Stimulated activated CD8-positive, alpha-beta memory T cell treated with anti-CD3 and anti-CD28 coated beads, Interleukin-2, amount 100 ng/mL, for 48 hours (primary cell): ENCODE measurements around the gene C15orf62.
A peak's percentile ranks its signal among the peaks of the same experiment; 100 is the strongest.

Experiments
- DNase-seq, 2 donors: peaks; one replicate each; pipeline ENCODE4 v3.0.0-alpha.2; 2020; ENCODE audit warnings: low read depth in 2 of 2

C15orf62 gene, protein sequence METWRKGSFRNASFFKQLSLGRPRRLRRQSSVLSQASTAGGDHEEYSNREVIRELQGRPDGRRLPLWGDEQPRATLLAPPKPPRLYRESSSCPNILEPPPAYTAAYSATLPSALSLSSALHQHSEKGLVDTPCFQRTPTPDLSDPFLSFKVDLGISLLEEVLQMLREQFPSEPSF

DNA sequence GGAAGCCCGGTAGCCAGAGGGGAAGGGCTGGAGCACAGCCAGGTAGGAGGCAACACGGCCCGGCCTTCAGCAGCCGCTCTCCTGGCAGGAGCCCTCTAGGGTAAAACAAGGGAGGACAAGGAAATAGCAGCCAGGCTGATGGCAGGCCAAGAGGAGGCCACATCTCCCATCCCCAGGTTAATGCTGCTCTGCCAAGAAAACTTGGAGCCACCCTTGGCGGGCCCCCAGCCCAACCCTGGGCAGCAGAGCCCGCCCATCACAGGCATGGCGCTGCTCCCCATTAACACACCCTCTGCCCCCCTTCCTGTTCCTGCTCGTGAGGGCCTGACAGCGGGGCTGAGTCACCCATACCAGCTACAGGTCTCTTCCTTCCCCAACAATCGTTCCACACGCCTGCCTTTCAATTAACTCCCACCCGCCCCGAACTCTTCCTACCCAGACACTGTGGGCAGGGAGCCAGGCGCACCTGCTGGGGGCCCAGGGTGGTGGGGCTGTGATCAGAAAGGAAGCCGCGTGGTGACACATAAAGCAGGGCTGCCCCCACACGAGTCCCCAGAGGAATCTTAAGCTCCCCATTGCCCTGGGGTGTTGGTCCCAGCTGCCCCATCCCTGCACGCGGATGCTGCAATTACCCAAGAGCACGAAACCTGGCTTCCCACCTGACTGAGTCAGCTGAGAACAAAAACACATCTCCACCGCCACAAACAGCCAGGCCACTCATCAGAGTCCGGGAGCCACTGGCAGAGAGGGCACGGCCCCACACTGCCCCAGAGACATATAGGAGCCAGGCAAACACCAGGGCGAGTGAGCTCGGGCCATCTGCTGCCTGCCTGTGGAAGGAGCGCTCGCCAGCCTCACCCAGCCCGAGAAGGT lies at the start of gene C15orf62:
Gene C15orf62 (plus strand): TSS at position 707 of the 873 bp plus-strand sequence. CDS start 516 bp downstream, outside the sequence.
- peak in 1 of 2 donors; percentile 49 for DNase-seq

DNA sequence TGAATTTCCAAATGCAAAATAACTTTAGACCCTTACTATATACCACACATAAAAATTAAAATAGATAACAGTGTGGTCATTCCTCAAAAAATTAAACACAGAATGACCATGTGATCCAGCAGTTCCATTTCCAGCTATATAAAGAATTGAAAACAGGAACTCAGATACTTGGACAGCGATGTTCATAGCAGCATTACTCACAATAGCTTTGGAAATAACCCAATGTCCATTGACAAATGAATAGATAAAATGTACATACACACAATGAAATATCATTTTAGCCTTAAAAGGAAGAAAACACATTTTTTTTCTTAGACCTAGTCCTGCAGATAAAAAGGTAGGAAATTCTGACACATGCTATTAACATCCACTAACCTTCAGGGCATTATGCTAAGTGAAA lies 48.1 kb upstream of the C15orf62 start:
- no peak for DNase-seq

DNA sequence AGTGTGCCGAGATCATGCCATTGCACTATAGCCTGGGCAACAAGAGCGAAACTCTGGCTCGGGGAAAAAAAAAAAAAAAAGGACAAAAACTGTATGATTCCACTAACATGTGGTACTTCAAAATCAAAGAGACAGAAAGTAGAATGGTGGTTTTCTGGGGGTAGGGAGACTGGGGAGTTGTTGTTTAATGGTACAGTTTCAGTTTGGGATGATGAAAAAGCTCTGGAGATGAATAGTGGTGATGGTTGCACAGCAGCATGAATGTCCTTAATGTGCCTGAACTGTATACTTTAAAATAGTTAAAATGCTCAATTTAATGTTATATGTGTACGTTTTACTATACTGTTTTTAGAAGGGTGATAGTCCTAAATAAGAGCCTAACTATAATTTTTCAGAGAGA lies 47.4 kb upstream of the C15orf62 start:
- DNase-seq, result no peak

DNA sequence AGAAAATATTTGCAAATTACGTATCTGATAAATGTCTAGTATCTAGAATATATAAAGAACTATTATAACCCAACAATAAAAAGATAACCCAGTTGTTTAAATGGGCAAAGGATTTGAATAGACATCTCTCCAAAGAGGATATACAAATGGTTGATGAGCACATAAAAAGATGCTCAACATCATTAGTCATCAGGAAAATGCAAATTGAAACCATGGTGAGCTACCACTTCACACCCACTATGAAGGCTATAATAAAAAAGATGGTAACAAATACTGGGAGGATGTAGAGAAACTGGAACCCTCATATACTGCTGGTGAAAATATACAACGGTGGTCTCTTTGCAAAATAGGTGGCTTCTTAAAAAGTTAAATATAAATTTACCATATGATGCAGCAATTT lies 46.8 kb upstream of the C15orf62 start:
- DNase-seq, result no peak

DNA sequence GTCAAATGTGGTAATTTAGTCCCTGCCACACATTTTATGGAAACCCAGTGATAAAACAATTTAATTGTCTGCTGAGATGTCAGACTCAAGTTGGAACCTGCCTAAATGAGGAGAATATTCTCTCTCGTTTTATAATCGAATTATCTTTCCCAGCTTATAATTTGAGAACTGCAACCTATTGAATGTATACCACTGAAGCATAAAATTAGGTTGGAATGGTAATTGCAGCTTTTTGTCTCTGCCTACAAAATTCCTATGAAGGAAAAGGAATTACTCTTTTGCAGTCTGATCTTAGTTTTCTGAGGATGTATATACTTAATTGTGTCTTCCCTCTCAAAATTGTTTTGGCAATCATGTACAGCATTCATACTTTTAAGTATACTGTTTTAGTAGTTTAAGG lies 45.9 kb upstream of the C15orf62 start:
- DNase-seq, result no peak

DNA sequence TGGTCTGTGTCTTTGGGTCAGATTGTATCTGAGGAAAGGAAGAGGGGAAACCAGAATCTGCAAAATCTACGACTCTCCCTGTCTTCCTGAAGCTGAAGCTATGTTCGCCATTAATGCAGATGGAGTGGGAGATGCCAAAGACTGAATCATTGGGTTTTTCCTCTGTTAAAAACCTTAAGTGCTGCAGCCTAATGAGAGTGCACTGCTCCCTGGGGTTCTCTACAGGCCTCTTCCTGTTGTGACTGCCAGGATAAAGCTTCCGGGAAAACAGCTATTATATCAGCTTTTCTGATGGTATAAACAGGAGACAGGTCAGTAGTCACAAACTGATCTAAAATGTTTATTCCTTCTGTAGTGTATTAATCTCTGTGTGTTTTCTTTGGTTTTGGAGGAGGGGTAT lies 38.7 kb upstream of the C15orf62 start:
- no peak for DNase-seq

DNA sequence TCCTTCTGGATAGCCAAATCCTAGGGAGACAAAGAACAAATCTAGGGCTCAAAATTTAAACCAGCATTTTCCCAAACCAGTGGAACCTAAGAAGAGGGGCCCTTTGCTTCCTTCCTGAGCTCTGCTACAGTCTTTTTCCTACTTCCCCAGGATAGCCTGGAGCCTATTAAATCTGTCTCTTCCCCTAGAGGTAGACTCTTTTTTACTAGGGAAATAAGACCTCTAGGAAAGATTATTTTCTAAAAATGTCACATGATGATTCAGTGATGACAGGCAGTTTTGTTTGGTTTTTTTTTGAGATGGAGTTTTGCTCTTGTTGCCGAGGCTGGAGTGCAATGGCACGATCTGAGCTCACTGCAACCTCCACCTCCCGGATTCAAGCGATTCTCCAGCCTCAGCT lies 33.2 kb upstream of the C15orf62 start:
- DNase-seq, result no peak

DNA sequence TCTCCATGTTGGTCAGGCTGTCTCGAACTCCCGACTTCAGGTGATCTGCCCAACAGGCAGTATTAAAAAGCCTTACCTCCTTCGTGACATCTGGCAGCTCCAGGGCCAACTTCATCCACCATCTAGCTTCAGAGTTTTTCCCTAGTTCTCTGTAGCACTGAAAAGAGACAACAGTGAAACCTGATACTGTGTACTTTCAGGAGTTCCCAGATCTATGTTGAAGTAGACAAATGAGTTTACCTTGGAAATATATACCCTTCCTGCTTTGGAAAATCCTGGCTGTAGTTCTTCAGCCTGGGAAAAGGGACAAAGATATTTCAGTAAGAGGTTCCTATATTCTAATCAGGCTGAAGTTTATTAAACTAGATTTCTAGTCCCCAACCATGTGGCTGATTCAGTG lies 32.7 kb upstream of the C15orf62 start:
- no peak for DNase-seq

DNA sequence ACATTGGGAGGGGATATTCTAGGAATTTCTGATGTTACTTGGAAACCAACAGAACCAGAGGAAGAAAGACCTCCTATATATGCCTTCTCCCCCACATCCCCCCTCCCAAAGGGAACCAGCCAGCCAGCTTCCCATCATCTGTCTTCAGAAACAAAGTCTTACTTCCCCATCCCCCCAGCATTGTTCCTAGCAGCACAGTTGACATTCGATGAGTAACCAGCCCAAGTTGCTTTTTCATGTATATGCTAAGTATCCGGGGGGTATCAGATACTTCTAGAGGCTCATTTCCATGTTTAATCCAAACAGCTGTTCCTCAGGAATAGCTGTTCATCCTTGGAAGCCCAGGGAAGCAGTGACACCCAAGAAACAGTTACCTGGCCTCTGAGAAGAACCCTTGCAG lies 30.7 kb upstream of the C15orf62 start:
- no peak for DNase-seq

DNA sequence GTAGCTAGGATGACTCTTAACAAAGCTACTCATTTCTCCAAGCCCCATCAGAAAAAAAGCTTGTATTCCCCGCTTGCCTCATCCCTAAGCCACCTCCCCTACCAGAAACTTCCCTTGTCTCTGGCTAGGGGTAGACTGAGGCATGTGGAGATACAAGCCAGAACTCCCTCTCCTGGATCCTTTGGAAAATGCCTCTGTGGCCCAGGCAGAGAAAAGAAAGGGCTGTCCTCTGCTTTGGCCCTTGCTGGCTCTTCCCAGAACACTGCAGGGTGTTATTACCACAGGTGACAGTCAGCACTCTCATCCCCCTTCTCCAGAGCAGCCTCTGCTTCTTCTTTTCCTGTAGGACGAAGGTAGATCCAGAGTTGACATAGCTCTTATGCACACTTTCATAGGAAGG lies 29.9 kb upstream of the C15orf62 start:
- no peak for DNase-seq

DNA sequence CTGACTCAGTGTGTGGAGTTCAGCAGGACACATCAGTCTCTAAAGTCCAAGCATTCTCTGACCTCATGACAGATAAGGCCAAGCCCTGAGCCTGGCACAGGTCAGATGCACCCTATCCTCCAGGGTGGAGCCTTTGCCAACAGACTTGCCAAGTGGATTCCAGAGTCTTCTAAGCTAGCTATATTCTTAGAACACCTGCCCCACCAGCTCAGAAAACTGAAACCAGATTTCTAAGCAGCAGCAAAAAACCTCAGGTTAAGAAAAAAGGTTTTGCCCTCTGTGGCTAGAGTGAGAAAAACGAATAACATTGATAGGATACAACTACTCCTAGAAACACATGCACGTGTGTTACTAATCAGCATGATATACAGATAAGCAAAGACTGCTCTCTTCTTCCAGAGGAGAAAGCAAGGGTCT lies 26.3 kb upstream of the C15orf62 start:
- DNase-seq, result no peak

DNA sequence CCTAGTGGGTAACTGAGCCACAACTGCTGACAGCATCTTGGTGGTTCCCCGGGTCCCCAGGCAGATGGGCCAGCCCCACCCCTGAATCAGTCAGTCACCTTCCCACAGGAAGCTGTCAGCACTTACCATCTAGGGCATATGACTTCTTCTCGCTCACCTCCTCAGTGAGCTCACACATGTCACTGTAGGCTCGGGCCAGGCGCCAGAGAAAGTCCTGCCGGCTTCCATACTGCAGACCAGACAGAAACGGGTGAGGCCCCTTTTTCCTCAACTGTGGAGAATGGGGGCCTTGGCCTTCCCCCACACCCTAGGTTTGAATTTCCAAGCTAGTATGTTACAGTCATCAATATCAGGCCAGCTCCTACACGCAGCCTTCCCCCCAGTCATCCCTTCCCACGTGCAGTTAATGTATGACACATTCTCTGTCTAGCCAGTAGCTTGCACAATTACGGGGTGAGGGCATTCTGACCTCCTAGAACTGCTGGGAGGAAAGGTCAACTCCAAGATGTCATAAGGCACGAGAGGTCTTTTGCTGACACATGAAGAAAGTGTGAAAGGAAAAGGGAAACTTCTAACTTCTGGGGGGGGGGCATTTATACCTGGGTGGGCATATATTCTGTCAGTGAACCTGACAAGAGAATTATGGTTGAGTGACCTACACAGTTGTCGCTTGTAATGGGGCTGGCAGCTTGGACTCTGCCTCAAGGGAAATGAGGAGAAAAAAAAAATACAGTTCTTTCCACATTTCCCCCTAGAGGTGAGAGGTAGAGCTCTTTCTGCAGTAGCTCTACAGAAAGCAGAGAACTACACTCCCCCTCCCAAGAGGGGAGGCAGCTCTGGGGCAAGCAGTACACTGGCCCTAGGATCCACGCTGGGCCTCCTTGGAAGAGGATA lies 25.6 kb upstream of the C15orf62 start:
- DNase-seq, result peak; percentile 44 to 59

DNA sequence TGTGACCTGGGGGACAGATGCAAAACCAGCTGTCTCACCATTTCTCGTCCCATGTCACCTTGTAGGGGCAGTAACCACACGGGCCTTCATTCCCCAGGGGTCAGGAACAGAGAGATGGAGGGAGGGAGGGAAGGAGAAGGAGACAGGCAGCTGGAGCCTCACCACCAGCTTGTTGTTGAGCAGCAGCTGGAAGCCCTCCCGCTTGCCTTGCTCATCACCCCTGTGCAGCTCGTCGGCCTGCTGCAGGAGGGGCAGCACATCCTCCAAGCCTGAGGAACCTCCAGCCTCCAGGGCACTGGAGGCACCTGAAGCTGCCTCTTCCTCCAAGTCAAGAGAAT lies 25.0 kb upstream of the C15orf62 start:
- no peak for DNase-seq

DNA sequence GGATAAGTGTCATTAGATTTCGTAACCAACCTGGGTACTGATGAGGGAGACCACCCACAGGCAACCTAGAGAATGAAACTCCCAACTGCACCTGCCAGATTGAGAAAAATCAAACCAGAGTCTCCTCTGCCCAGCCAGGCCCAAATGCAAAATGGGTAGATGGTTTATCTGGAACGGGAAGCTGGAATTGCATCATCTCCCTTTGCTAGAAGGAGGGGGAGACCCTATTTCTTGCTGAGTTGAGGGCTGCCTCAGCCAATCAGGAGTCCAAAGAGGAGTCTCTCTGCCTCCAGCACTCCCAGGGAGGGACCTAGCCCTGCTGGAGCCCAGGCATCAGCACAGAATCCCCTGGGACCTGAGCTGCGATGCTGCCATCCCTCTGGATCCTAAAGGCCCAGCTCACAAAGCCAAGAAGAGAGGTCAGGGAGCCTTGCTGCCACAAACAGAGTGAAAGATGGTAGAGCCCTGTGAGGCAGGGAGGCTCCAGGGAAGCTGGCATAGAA lies 22.8 kb upstream of the C15orf62 start:
- no peak for DNase-seq

DNA sequence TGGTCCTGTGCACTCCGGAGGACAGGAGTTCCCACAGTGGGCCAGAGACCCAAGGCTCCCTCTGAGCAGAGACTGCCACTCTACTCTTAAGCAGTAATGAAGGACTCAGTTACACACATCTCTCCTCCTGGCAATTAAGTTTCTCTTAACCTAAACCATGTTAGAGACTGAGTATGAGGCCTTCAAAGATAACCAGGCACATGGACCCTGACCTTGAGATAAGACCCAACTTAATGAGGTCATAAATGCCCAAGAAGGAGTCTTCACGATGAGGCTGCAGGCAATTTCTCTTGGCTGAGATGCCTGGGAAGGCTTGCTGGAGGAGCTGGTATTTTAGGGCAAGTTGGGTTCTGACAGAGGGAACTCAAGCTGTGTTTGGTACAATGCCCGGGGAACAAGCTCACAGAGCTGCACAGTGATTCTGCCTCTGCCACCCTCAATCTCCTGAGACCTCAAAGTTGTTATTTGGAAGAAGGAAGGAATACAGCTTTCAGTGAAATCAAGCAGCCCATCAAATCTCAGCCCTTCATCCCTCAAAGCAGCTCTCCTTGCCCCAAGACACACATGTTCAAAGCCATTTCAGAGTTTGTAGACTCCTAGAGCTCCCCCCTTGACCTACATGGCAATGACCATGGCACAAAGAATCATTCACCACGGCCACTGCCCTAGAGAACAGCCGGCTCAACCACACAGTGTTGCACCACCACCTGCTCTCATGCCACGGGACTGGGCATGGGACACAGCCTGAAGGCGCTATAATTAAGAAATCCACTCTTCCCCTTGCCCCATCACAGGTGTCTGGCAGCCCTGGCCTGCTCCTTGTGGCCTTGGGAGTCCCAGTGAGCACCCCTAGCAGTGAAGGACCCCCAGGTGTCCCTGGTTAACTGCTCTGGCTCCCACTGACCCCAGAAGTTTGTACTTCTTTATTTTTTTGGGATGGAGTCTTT lies 21.8 kb upstream of the C15orf62 start:
- DNase-seq, result no peak

DNA sequence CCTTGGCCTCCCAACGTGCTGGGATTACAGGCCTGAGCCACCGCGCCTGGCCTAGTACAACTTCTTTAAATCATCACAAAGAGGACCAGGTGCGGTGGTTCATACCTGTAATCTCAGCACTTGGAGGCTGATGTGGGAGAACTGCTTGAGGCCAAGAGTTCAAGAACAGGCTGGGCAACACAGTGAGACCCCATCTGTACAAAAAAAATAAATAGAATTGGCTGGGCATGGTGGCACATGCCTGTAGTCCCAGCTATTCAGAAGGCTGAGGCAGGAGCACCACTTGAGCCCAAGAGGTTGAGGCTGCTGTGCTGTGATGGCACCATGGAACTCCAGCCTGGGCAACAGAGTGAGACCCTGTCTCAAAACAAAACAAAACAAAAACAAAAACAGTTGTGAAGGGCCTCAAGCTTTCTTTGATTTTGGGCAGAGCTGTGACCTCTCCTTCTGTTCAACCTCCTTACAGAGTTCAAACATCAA lies 20.6 kb upstream of the C15orf62 start:
- DNase-seq, result no peak

DNA sequence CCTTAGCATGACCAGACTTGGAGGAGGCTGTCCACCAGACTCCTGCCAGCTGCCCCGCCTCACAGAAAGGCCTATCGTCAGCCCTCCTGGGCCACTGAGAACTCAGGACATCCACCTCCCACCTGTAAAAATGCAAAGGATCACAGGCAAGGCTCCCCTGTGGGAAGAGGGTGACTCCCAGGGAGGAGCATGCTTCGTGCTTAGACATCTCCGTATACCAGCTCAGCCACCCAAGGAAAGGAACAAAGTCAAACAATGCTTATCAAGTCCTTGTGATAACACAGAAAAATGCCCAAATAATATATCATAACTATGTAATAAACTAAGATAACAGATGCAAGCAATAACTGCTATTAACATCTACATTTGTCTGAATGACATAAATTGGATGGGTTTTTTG lies 18.9 kb upstream of the C15orf62 start:
- DNase-seq, result no peak

DNA sequence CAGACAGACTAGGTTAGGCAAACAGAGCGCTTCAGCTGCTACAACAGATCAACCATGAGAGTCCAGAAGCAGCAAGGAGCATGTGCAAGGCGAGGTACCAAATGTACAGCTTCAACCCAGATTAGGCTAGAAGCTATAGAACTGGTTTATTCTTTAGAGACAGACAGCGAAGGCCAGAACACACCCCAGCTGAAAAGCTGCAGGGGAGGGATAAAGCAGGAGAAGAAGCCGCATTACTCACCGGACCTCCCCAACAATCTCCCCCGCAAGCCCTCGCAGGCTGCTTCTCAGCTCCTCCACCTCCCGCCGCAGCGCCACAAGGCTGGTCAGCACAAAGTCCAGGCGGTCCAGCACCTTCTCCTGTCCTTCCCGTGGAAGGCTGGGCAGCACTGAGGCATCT lies 18.0 kb upstream of the C15orf62 start:
- DNase-seq, result no peak

DNA sequence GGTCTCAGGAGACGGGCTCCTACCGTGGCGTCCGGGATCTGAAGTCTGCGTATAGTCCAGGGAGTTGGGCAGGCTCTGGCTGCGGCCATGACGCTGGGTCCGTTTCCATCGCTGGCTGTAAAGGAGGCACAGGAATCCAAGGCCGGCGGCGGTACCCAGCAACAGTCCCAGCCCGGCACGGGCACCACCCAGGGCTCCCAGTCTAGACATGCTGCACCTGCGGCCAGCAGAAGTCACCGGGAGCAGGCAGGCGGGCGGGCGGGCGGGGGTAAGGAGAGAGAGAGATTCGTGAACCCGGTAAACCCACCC lies 15.3 kb upstream of the C15orf62 start:
- no peak for DNase-seq

DNA sequence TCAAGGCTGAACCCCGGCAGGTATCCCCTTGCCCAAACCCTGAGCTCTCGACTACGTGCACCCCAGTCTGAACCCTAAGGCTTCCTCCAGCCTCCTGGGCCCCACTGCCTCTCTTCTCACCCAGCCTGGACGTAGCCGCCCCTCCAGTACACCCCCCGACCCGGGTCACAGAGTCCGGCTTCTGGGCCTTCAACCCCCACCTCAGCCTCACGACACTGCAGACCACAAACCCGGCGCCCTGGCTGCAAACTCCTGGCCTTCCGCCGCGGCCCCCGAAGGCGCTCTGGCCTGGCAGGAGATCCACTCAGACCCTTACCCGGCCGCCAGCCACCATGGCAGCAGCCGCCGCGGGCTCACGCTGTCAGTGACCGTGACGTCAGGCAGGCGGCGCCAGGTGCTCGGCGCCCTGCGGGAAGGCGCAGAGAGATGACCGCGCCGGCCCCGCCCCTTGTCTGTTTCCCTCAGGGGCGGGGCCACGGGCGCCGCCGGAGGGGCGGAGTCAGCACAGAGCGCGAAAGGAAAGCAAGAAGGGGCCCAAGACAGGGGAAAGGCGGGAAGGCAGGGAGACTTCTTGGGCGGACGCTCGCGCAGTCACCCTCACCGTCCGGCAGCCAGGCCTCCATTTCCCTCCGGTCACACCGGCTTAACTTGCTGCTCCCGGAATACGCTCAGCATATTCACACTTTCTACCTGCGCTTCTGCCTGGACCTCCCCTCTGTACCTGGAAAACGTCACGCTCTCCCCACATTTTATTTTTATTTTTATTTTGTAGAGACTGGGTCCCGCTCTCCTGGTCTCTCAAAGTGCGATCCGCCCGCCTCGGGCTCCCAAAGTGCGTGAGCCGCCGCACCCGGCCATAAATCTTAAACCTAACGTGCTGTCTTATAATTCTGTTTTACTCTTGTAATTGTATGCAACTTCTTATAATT lies 14.6 kb upstream of the C15orf62 start, which contains the start of gene RMDN3:
Gene RMDN3 (minus strand): TSS at position 372 of the 929 bp plus-strand sequence. CDS start 471 bp downstream, outside the sequence.
- peak; percentile 88 to 92 for DNase-seq
